OCI-LY3 (cell line): Measurements from ENCODE around the gene EEF1AKMT2.

Source experiments
- CTCF ChIP-seq: fragments of 200-600, 300-600 bp; sonication (generic); IDR thresholded peaks from 2 replicates; pipeline ENCODE4 v1.5.1; 2014; ENCODE audit warnings: antibody characterized with exemption, low read length, low read depth
- EZH2phosphoT487 ChIP-seq: fragments of 200-600 bp; shearing (Covaris generic); IDR thresholded peaks from 2 replicates; pipeline ENCODE4 v1.6.1; 2018; ENCODE audit warnings: antibody characterized with exemption, mixed run types, low read depth

GRCh38 chr10:124830445-124830844, 38.8 kb upstream of the EEF1AKMT2 start:
- no peak for TF ChIP-seq CTCF
- no peak for TF ChIP-seq EZH2phosphoT487
